ENCODE measurements around the gene KCNB1. TPM values are rescaled to one million over a fixed set of nuclear protein-coding genes. Genes with fewer than 3 reads are reported as not detected.
A peak's percentile ranks its signal among the peaks of the same experiment; 100 is the strongest.

KCNB1 gene
- under 0.01 and 0.30 TPM in 2 replicates for total RNA-seq

DNA sequence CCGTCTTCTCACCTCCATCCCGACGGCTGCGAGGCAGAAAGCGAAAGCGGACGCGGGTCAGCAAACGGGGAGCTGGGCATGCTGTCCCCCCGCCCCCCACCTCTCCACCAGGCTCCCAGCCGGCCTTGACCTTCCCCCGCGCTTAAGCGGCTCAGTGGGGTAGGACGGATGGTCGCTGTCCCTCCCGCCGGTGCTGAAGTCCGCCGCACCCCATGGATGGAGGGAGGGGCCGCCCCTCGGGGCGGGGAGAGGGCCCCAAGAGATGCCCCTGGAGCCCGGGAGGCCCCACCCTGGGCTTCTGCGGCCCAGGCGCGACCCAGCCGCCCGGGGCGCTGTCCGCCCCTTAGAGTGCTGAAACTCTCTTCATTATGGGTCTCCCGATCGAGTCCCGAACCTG is at the start of gene KCNB1:
TSS of gene KCNB1 (minus strand) at position 48 of the 397 bp plus-strand sequence. CDS start 188 bp downstream, outside the sequence.
- no peak for DNase-seq (ENCODE audit: low read depth)

DNA sequence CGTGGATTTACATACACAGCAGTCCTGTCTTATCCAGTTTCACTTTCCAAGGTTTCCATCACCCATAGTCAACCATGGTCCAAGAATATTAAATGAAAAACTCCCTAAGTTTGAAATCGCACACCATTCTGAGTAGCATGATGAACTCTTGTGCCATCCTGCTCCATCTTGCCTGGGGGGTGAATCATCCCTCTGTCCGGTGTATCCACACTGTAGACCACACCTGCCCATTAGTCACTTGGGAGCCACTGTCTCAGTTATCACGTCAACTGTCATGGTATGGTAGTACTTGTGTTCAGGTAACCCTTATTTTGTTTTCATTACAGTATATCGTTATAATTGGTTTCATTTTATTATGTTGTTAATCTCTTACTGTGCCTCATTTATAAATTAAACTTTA is 47.0 kb upstream of the KCNB1 start:
- DNase-seq (ENCODE audit: low read depth): no peak

DNA sequence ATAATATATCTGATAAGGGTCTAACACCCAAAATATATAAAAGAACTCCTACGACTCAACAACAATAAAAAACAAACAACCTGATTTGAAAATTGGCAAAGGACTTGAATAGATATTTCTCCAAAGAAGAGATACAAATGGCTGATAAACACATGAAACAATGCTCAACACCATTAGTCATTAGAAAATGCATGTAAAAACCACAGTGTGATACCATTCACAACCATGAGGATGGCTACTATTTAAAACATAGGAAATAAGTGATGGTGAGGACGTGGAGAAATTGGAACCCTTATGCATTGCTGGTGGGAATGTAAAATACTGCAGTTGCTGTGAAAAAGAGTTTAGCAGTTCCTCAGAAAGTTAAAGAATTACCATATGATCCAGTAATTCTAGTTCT is 44.1 kb upstream of the KCNB1 start:
- DNase-seq (ENCODE audit: low read depth): no peak

DNA sequence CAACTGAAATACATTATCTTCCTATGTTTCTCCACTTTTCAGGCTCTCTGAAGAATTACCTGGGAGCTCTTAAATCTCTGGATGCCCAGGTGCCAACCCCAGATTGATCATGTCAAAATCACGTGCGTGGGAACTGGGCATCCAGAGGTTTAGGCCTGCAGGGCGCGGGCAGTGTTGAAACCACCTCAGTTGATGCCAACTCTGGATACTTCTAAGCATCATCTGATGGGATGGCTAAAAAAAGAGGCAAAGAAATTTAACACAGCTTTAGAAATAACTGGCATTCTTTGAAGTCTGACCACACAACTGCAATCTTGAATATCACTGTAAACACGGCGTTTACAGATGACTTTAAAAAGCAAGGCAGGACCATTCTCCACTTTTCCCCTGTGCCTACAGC is 43.6 kb upstream of the KCNB1 start:
- DNase-seq (ENCODE audit: low read depth): no peak

DNA sequence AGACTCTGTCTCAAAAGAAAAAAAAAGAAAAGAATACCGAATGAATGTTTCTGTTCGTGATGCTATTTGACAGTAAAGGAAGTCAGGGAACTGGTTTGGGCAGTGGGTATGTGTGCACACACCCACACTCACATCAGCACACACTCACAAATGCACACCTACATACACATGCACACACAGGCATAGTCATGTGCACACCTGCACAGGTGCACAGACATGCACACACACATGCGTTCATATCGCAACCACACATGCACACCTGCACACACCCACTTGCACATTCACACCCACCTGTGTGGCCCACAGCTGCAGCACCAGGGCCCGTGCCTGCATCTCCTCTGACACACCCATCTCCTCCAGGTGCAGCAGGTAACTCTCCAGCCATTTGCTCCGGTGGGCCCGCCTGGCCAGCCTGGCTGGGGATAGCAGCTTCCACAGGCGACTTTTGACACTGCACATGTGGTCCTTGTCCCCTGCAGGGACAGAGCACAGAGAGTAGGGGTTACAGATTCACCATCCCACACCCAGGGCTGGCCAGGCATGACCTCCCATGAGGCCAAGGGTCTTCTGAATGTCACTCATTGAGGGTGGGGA is 41.4 kb upstream of the KCNB1 start:
- DNase-seq (ENCODE audit: low read depth): no peak

DNA sequence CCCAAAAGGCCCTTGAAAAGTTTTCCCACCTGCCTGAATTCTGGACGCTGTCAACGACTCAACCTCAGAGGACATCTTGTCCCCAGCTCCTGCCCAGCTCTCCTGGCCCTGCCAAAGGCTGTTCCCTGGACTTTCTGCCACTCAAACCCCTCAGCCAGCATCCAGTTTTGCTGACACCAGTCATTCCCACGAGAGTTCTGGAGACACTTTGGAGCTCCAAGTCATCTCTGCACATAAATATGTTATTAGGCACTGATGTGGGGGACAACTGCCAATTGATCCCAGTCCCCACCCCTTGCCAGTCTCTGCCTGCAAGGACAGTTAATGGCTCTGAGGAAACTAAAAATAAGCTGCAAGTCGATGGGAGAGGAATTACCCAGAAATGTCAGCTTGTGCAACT is 38.9 kb upstream of the KCNB1 start:
- no peak for DNase-seq (ENCODE audit: low read depth)

DNA sequence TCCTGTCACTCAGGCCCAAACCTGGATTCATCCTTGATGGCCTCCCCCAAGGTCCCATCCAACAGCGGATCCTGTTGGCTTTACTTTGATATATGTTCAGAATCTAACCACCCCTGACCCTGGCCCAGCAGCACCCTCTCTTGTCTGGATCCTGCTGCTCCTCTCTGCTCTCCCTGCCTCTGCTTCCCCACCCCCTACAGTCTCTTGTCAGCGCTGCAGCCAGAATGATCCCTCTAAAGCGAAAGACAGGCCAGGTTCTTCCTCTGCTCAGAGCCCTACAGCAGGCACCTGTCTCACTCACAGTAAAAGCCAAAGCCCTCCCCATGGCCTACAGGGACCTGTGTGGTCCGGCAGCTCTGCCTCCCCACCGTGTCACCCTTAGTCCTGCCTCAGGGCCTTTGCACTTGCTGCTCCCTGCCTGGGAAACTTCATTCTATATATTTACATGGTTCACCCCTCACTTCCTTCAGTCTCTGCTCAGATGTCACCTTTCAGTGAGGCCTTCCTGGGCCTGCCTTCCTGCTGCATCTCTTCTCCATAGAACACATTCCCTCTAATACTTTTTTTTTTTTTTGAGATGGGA is 37.4 kb upstream of the KCNB1 start:
- DNase-seq (ENCODE audit: low read depth): no peak

DNA sequence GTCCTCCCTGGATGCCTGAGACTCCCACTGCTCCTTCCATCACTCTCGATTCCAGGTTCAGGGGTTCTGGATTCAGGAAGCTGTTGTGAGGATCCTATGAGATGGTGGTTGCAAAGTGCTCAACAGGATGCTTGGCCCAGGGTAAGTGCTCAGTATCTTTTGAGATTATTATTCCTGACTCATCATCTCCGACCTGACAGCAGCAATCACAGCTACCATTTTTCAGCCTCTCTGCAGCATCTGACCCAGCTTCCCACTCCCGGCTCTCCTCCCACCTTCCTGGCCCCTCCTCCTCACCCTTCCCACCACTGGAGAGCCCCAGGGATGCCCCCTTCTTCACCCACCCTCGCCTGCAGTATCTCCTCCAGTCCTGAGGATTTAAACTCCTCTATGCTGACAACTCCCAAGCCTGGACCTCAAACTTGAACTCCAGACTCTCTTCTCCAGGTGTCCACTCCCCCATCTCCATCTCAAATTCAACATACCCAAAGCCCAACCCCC is 36.8 kb upstream of the KCNB1 start:
- DNase-seq (ENCODE audit: low read depth): no peak

DNA sequence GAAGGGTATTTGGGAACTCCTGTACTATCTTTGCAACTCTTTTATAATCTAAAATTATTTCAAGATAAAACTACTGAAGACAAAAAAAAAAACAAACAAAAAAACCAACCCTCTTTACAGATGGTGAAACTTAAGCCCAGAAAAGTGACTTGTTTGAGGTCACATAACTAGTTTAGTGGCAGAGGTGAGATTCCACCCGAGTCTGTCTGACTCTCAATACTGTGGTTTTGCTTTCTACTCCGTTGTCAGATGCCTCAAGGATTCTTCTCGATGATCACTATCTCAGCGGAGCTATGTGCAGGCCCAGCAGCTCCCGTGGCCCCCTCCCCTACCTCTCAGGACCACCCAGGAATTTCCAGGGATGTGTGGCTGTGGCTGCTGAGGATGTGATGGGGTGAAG is 36.1 kb upstream of the KCNB1 start:
- no peak for DNase-seq (ENCODE audit: low read depth)

DNA sequence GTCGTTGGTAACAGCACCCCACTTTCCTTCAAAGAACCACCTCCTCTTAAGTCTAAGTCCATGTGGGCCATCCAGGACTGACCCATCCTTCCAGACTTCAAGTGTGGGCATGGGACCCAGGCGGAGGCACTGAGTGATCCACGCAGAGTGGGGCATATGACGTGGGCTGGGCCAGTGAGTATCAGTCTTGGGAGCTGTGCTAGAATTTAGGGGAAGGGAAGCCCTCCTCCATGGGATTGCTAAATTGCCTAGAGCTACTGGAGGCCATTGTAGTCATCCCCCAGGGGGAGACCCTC is 35.3 kb upstream of the KCNB1 start:
- DNase-seq (ENCODE audit: low read depth): no peak

DNA sequence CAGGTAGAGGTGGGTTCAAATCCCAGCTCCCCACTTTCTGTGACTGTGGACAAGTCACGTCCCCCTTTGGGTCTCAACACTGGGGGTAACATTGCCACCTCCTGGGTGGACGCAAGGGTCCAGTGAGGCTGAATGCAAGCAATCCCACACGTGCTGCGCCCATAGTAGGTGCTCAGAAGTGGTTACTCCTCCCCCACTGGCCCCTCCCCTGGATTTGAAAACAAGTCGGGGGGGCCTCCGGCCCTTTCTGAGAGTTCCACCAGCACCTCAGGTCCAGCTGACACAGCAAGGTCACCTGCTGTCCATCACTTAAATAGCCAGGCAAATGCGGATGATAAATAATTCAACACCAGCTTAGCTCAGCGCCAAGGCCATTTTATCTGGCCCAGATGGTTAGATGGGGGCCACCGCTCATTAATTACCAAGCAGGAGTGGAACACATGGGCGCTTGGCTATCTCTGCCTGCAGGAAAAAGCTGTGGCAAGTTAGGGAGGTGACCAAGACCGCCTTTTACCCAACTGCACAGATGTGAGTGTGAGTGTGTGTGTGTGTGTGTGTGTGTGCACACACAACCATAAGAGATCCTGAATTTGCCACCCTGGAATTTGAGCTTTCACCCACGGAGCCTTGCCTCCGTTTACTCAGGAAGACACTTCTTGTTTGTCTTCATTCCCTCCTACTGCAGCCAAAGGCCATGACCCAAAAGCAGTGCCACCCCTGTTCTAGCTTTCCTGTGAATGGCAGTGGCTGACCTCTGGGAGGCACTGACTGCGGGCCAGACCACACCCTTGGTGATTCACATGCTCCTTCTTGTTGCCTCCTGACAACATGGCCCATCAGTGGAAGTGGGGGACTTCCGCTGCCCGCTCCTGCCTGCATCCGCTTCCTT is 34.7 kb upstream of the KCNB1 start:
- no peak for DNase-seq (ENCODE audit: low read depth)

DNA sequence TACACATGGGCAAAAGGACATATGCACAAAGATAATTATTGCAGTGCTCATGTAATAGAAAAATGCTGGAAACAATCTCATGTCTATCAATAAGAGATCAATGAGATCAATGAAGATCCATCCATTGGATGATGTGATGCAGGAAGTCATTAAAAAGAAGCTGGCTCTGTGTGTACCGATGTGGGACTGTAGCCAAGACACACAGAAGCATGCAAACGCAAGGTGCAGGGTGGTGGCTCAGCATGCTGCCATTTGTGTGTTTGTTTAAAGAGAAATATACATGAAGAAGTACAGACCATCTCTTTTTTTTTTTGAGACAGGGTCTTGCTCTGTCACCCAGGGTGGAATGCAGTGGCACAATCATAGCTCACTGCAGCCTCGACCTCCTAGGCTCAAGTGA is 33.1 kb upstream of the KCNB1 start:
- no peak for DNase-seq (ENCODE audit: low read depth)

DNA sequence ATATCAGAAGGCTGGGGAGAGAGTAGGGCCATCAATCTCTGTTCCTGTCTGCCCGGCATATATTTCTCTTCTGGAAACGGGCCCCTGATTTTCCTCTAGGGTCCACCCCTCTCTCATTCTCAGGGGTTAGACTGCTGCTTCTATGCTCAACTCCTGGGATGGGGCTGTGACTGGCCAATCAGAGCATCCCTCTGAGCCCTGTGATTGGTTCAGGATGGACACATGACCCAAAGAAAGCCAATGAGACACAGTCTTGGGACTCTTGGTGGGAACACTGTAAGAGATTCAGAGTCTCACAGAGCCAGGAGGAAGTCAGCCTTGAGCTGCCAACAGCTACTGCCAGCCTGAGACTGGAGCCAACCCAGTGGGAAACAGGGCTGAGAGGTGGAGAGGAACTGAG is 31.0 kb upstream of the KCNB1 start:
- DNase-seq (ENCODE audit: low read depth): no peak

DNA sequence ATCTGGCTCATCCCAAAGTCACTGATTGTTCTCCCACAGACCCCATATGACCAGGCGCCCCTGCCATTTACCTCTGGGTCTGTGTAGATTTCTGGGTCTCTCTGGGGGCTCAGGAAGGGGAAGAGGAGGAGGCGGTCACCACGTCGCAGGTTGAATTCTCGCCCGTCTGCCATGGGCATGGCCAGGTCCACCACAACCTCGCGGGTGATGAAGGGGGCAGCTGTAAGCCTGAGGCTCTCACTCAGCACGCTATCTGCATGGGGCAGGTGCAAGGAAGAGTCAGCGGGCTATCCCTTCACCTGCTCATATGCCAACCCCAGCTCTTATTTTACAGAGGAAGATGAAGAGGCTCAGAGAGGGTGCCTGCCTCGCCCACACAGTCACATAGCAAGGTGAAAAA is 30.5 kb upstream of the KCNB1 start:
- no peak for DNase-seq (ENCODE audit: low read depth)

DNA sequence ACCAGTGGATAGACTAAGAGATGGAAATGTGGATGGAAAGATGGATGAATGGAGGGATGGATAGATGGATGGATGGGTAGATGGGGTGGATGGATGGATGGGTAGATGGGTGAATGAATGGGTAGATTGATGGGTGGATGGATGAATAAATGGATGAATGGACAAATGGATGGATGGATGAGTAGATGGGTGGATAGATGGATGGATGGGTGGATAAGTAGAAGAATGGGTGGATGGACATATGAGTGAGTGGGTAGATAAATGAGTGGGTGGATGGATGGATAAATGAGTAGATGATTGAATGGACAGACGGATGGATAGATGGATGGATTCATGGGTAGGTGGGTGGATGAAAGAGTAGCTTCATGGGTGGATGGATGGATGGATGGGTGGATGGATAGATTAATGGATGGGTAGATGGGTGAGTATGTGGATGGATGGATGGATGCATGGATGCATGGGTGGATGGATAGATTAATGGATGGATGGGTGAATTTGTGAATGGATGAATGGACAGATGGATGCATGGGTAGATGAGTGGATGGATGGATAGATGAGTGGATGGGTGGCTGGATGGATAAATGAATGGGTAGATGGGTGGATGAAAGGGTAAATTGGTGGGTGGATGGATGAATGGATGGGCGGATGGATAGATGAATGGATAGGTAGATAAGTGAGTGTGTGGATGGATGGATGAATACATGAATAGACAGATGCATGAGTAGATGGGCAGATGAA is 29.5 kb upstream of the KCNB1 start:
- no peak for DNase-seq (ENCODE audit: low read depth)

DNA sequence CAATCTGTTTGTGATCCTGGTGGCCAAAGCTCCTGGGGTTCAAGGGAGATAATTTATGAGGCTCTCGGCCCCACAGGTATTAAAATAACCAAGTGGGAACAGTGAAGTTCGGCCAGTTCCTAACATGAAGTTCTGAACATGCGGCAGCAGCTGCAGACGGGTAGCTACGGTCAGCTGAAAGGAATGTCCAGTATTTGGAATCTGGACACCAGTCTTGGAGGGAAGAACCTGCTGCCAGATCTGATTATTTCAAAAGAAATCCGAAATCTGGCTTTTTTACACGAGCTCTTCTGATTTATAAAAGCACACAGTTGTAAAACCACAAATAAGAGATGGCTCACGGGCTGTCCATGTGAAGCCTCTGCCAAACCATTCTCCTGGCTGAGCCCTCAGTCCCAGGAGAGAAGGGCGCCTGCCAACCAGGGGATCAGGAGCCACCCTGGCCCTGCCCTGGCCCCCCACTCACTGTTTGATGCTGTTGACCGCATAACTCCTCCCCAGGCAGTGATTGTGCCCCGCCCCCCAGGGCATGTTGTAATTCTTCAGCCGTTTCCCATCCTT is 28.2 kb upstream of the KCNB1 start:
- DNase-seq (ENCODE audit: low read depth): no peak

DNA sequence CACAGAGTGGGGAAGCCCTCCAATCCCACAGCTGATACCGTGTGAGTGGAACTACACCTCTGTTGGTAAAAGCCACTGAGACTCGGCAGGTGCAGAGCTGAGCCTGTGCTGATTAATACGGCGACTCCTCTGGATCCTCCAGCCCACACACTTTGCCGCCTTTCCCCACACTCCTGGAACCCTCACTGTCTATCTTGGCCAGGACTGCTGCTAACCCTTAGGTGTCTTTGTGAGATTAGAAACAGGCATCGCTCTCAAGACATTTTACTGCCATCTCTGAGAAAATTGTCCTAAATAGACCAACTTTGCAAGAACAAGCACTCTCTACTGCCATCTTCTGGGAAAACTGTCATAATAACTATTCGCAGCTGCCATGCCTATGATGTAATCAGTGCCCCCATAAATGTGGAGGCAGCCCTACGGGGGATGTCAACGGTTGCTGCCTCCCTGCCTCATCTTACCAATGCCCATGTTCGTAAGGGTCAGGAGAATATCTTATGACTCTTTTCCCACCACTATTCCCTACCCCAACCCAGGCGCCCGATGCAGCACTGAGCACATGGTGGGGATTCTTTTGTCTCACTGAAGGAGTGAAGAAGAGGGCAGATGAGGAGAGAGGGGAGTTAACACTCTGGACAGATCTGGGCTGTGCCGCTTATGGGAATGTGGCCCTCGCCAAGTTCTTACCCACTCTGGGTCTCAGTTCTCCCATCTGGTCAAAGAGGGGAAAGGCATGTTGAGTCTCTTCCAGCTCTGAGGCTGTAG is 26.1 kb upstream of the KCNB1 start:
- DNase-seq (ENCODE audit: low read depth): peak; percentile 50

DNA sequence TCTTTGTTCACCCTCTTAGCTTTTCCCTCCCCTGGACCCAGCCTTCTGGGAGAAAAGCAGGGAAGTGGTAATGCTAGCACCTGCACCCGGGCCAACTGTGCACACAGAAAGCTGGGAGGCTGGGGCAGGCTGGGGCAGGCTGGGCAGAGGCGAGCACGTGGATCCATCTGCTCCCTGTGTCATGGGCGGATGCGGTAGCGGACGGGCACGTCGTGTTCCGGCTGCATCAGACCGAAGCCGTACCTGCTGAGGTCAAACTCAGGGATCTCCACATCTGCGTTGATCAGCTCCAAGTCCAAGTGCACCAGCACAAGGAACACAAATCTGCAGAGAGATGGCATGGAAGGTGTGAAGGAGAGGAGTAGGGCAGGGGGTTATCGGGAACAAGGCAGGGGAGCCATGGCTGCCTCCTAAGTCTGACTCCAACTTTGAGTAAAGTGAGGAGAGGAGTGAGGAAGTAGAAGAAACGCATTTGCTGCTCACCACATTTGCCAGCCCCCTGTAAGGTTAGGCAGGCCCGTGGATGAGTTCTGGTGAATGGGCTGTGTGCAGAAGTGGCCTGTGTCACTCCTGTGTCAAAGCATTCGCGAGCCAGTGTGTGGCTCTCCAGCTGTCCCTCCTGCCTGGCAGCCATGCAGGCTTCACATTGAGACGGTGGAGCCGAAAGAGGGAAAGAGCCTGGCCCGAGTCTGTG is 25.4 kb upstream of the KCNB1 start:
- no peak for DNase-seq (ENCODE audit: low read depth)

DNA sequence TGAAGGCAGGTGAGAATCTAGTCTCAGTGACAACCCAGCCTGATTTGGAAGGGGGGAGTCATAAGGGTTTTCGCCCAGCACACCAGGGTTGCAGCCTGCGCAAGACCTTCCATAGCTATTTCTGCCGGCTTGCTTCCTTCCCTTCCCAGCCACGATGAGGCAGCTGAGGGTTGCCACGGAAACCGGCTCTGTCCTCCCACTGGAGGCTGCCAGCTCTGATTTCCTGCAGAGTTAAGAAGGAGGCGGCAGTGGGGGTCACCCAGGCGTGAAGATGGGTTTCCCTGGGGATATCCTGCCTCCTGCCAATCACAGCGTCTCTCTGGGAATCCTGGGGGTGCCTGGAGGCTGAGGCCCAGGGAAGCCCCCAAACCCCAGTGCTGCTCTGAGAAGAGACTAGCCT is 23.1 kb upstream of the KCNB1 start:
- peak; percentile 63 for DNase-seq (ENCODE audit: low read depth)

DNA sequence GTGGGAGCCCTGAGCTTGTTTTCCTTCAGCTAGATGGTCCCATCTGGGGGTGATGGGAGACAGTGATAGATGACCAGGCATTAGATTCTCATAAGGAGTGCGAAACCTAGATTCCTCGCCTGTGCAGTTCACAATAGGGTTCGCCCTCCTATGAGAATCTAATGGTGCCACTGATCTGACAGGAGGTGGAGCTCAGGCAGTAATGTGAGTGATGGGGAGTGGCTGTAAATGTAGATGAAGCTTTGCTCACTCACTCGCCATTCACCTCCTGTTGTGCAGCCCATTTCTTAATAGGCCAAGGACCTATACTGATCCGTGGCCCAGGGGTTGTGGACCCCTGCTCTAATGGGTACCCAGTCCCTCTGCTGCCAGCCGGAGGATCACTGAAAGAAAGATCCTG is 20.7 kb upstream of the KCNB1 start:
- no peak for DNase-seq (ENCODE audit: low read depth)

DNA sequence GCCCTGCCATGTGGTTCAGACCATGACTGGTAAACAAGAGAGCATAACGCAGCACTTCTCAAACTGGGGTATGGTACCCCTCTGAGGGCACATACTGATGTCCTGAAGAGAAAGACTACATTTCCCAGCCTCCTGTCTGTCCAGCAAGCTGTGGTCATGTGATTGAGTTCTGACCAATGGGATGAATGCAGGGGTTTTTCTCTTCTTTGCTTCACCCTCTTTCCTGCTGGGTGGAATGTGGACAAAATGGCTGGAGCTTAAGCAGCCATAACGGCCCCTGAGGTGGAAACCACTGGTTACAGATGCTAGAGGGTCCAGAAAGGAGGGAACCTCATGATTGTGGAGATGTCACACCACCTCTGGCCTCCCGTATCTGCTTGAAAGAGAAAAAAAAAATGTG is 19.4 kb upstream of the KCNB1 start:
- DNase-seq (ENCODE audit: low read depth): no peak

Data from renal cortical epithelial cell (primary cell).